GM12891 (cell line): ENCODE results near the gene SPON1.

Experiments used
- POLR2A ChIP-seq: IDR thresholded peaks from 2 replicates; pipeline ENCODE4 v1.6.1; 2011; ENCODE audit warnings: low read depth, low read length, control low read depth
- POLR2AphosphoS5 ChIP-seq: IDR thresholded peaks from 2 replicates; pipeline ENCODE4 v1.6.1; 2011; ENCODE audit warnings: low read depth, low read length, control low read depth
- SPI1 ChIP-seq: IDR thresholded peaks from 2 replicates; pipeline ENCODE4 v1.6.1; 2011; ENCODE audit warnings: low read depth, low read length, control low read depth

DNA sequence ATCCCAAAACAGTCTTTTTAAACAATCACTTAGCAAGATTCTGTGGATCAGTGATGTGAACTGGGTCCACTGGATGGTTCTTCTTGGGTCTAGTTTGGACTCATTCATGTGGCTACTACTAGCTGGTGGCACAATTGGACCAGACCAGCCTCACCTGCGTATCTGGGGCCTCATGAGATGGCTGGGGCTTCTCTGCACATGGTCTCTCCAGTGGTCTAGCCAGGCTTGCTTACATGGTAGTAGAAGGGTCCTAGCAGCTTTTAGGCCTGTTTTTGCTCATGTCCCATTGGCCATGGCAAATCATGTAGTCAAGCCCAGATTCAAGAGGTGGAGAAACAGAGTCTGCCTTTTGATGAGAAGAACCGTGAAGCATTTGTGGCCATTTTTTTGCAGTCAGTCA is 302.4 kb downstream of the SPON1 start:
- TF ChIP-seq SPI1: no peak
- TF ChIP-seq POLR2AphosphoS5: no peak
- TF ChIP-seq POLR2A: no peak
